GM12865 (cell line): ENCODE results near the gene UEVLD.
"Not testable (repeated sequence)": the region's sequence is repeated elsewhere in the genome, so short reads cannot be mapped to it uniquely, and the experiment has no call there.

ENCODE experiments used
- DNase-seq: peaks from one replicate; pipeline ENCODE4 v3.0.0; 2010; ENCODE audit warnings: low read depth
- H3K4me3 ChIP-seq: 2 replicates; pipeline ENCODE4 v1.5.1; 2011; ENCODE audit warnings: mild to moderate bottlenecking, low read depth, low read length, control low read depth
- CTCF ChIP-seq: IDR thresholded peaks from 2 replicates; pipeline ENCODE4 v1.5.1; 2011; ENCODE audit warnings: low read length, control low read depth, low read depth, inconsistent platforms; ENCODE audit not compliant: insufficient read depth; ENCODE audit errors: missing control alignments

The UEVLD gene

GRCh38 chr11:18608376-18608775 is 19.8 kb upstream of the UEVLD start:
- DNase-seq: no peak
- no peak overlapping the region for H3K4me3 ChIP-seq
- TF ChIP-seq CTCF: no peak

- DNase-seq: no peak
- H3K4me3 ChIP-seq: no peak overlapping the region
- TF ChIP-seq CTCF: no peak
Observed at GRCh38 chr11:18600915-18601569, 12.5 kb upstream of the UEVLD start.

- no peak for DNase-seq
- no peak within 1 kb of the TSS for H3K4me3 ChIP-seq
- no peak for TF ChIP-seq CTCF
Observed at GRCh38 chr11:18599739-18600230, 11.3 kb upstream of the UEVLD start, which contains the start of gene MISFA. TSS of gene MISFA (plus strand) at chr11:18599789. CDS start at chr11:18599929, 140 bp downstream.

- no peak overlapping the region for H3K4me3 ChIP-seq
- no peak for DNase-seq
- no peak for TF ChIP-seq CTCF
Observed at GRCh38 chr11:18594999-18595749, 6.6 kb upstream of the UEVLD start.

- not testable (repeated sequence) for H3K4me3 ChIP-seq, DNase-seq
Observed at GRCh38 chr11:18594088-18594487, 5.6 kb upstream of the UEVLD start.

- H3K4me3 ChIP-seq: no peak overlapping the region
- TF ChIP-seq CTCF: no peak
- peak; percentile 39 for DNase-seq
Observed at GRCh38 chr11:18590571-18590970, 2.0 kb upstream of the UEVLD start.

- no peak overlapping the region for H3K4me3 ChIP-seq
- no peak for DNase-seq
- no peak for TF ChIP-seq CTCF
Observed at GRCh38 chr11:18581825-18582224, 6.7 kb downstream of the UEVLD start.
